LHCN-M2 (cell line): Measurements from ENCODE around the gene NYNRIN. TPM values are rescaled to one million over a fixed set of nuclear protein-coding genes. Genes with fewer than 3 reads are reported as not detected.
"Not testable (repeated sequence)": the region's sequence is repeated elsewhere in the genome, so short reads cannot be mapped to it uniquely, and the experiment has no call there.

Experiments
- DNase-seq: peaks from one replicate; pipeline ENCODE4 v3.0.0-alpha.2; 2012; ENCODE audit warnings: low read depth
- polyA plus RNA-seq: library from polyadenylated mRNA; unstranded; fragments of >200 nt; gene quantifications from one replicate; pipeline ENCODE4 v1.2.1, GENCODE V29; 2012; ENCODE audit warnings: missing spikeins
- total RNA-seq: library from RNA; depleted of rRNA; stranded (reverse); fragments of >200 nt; gene quantifications from 2 replicates; pipeline ENCODE4 v1.2.3, GENCODE V29; 2014; rRNA removed

Gene NYNRIN
- total RNA-seq: 0.06 TPM in 2 replicates
- polyA plus RNA-seq: 0.23 TPM

DNA sequence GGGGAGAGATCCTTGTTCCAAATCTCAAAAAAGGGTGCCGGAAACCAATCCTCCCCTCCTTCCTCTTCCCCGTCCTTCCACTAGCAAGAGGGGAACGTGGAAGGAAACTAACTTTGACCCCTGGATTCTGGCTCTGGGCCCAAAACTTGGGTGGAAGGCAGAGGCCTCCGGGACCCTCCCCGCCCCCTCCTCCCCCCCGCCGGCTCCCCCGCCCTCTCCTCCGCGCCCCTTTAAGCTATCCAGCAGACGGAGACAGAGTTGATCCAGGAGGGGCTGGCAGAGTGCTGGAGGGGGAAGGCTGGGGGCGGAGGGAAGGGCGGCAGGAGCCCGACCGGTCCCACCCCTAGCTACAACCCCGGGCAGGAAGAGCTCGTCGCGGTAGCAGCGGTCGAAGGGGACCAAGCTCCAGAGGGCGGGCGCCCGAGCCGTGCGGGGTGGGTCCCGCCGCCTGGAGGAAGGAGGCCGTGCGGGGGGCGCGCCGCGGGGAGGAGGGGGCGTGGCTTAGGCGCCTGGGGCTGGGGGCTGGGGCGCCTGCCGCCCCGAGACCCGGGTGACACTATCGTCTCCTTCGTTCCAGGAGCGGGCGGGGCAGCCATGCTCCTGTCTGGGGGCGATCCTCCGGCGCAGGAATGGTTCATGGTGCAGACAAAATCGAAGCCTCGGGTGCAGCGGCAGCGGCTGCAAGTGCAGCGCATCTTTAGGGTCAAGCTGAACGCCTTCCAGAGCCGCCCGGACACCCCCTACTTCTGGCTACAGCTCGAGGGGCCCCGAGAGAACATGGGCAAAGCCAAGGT lies at the start of gene NYNRIN:
Gene NYNRIN (plus strand): TSS at position 351 of the 794 bp plus-strand sequence. CDS start 244 bp downstream, at position 595.
- DNase-seq: no peak

DNA sequence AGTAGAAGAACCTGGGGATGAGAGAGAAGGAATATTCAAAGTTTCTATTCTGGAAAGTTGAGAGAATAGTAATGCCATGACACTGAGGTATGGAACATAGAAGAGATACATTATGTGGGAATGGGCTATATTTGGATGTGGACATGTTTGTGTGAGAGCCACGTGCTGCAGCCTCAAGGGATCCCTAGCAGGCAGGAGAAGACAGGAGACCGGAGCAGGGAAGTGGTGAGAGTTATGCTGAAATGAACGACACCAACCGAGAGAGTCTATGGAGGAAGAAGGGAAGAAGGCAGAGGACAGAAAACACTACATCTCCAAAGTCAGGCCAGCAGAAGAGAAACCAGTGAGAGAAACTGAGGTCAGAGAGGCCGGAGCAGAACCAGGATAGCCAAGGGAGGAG lies 49.1 kb upstream of the NYNRIN start:
- no peak for DNase-seq

DNA sequence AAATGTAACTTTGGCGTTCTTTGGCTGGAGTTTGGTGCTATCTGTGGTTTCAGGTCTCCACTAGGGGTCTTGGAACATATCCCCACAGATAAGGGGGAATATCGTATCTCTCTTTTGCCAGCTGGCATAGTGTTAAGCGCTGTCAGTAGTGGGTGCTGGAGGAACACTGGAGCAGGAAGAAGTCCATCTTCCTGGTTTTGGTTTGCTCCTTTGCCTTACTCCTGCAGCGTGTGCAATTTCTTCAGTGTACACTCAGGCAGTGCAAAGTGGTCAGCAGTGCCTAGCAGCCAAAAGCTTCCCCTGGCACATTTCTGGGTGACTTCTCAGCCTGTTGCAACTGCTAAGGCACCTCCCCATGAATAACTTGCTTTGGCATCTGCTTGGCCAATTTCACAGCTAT lies 47.3 kb upstream of the NYNRIN start:
- DNase-seq: peak; percentile 50

DNA sequence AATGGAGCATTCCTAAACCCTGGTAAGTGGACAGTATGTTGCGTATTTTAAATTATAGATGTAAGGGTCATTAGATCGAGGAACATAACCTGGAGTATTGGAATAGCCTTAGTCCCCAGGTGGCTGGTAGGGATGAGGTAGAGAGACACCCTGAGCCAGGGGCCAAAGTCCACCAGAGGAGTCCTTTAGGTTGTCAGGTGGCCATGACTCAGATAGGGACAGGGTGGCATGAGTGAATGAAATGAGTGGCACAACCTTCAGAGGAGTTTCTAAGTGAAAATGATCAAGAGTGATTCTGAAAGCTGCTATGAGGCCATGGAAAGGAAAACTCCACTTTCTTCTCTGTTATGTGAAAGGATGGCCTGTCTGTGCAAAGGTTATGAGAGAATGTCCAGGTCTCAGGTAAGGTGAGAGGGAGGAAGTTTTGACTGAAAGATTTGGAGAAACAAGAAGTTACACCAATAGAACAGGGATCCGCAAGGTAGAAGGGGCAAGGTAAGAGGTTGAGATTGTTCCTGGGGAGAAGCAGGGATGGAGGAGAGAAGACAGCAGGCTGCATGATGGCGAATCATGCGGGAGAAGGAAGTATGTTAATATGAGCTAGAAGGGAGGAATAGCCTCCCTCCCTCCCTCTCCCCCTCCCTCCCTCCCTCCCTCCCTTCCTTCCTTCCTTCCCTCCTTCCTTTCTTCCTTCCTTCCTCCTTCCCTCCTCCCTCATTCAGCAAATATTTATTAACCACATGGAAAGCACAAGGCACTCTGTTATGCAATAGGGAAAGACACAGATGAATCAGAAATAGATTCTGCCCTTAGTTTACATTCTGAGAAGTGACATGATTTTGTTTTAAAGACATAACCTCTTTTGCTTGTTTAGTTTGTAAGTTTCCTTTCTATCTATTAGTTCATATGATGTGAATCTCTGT lies 45.0 kb upstream of the NYNRIN start:
- peak; percentile 47 for DNase-seq

DNA sequence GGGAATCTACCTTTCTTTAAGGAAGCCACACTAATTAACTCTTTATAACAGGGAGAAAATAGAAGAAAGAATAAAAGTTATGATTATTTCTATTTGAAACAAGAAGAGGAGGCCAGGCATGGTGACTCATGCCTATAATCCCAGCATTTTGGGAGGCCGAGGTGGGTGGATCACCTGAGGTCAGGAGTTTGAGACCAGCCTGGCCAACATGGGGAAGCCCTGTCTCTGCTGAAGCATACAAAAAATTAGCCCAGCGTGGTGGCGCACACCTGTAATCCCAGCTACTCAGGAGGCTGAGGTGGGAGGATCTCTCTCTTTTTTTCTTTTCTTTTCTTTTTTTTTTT lies 44.3 kb upstream of the NYNRIN start:
- DNase-seq: not testable (repeated sequence)

DNA sequence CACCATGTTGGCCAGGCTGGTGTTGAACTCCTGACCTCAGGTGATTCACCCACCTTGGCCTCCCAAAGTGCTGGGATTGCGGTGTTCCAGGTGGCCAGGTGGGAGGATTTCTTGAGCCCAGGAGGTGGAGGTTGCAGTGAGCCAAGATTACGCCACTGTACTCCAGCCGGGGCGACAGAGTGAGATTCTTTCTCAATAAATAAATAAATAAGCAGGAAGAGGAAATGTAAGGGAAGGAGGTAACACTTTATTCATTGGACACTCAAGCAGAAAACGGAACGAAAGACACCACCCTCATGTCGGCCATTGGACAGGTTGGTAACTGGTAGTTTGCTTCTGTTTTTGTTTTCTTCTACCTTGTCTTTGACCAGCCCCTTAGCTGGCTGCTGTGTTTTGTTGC lies 43.8 kb upstream of the NYNRIN start:
- no peak for DNase-seq

DNA sequence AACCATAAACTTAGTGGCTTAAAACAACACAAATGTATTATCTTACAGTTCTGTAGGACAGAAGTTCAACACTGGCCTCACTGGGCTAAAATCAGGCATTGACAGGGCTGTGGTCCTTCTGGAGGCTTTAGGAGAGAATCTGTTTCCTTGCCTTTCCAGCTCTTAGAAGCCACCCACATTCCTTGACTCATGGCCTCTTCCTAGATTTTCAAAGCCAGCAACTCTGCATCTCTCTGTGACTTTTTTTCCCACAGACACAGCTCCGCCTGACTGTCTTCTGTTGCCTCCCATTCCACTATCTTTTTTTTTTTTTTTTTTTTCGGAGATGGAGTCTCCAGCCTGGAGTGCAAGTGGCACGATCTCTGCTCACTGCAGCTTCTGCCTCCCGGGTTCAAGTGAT lies 42.6 kb upstream of the NYNRIN start:
- DNase-seq: no peak

DNA sequence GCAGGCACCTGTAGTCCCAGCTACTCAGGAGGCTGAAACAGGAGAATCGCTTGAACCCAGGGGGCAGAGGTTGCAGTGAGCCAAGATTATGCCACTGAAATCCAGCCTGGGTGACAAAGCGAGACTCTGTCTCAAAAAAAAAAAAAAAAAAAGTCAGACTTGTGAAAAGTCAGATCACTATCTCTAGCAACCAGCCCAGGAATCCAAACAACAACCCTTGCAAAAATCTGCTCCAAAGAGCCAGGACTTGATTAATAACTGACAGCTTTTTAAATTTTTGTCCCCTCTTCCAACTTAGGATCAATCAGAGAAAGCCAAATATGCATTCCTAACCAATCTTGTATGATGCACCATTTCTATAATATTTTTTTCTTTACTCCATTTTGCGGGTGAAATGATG lies 38.5 kb upstream of the NYNRIN start:
- no peak for DNase-seq

DNA sequence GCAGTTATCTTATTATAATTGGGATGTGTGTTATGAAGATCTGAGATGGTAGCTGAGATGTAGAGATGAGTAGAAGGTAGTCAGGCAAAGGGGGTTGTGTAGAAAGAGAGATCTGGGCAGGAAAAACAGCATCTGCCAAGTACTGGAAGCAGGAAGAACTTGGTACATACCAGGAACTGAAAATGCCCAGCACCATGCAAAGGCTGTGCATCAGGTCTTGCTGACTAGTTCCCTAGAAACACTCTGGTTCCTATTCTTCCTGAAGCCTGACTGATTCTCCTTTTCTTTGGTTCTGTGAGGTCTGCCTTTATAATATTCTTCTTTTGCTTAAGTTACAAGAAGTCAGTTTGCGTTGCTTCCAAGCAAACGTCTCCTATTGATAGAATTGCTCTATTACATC lies 37.5 kb upstream of the NYNRIN start:
- no peak for DNase-seq

DNA sequence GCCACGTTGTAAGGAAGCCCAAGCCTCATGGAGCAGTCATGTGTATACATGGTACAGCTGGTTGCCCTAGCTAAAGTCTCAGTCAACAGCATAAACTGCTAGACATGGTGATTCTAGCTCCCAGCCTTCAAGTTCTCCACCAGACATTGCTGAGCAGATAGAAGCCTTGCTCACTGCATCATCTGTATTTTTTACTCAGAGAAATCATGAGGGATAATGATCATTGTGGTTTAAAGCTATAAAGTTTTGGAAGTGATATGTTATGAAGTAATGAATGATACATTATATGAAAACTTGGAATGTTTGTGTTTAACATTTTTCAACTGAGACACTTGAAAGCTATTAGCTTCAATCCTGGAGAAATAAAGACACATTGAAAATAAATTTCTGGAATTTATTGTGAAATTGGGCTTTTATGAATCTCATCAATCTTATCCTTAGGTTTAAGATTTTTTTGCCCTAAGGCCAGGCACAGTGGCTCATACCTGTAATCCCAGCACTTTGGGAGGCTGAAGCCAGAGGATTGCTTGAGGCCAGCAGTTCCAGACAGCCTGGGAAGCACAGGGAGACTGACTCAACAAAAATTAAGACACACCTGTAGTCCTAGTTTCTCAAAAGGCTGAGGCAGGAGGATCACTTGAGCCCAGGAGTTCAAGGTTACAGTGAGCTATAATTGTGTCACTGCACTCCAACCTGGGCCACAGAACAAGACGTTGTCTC lies 36.4 kb upstream of the NYNRIN start:
- DNase-seq: no peak

DNA sequence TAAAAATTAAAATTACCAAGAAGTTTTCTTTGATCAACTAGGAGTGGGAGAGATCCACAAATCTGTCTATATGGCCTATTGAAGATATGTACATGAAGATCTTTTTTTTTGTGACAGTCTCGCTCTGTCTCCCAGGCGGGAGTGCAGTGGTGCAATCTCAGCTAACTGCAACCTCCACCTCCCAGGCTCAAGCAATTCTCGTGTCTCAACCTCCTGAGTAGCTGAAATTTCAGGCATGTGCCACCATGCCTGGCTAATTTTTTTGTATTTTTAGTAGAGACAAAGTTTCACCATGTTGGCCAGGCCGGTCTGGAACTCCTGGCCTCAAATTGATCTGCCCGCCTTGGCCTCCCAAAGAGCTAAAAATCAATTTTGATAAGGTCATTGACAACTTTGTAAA lies 35.4 kb upstream of the NYNRIN start:
- no peak for DNase-seq

DNA sequence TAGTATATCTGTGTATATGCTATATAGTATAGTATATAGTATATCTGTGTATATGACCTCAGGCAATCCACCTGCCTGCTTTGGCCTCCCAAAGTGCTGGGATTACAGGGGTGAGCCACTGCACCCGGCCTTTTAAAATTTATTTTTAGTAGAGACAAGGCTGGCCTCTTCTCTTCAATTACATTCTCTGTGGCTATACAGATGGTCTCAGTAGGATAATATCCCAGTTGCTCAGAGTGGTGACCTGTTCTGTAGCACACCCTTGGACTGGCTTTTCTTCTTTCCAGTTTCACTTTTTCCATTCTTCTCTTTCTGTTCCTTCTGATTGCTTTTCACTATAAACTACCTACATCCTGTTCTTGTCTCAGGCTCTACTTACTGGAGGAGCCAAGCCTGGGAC lies 34.0 kb upstream of the NYNRIN start:
- no peak for DNase-seq

DNA sequence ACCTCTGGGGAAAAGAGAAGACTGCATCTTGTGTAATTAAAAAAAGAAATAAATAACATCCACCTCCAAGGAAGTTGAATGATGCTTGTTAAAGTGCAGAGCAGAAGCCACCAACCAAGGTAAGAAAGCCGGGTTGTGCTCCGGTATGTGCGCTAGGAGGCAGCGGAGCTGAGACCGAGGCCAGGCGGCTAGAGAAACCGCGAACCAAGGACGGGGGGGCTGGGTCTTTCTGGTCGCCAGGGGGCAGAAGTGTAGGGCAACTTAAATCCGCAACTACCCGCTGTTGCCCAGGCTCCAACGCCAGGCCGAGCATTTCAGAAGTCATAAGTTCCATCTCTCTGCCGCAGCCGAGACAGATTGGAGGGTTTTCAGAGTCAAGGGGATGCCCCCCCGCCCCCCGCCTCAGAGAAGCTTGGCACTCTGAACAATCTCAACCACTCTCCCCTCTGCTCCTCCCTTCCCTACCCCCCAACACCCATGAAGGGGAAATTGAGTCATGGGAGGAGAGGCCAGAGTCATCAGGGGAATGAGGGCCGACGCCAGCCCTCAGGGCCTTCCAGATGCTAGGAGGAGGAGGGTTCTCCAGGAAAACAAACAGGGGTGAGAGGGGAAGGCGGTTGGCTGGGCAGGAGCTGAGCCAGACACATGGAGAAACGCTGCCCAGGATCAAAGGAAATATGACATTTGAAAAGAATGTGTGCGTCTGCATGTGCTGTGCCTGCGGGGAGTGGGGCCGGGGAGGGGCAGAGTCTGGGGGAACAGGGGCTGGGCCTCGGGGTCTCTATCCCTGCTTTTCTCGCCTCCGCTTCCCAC lies 33.0 kb upstream of the NYNRIN start:
- DNase-seq: peak; percentile 83

DNA sequence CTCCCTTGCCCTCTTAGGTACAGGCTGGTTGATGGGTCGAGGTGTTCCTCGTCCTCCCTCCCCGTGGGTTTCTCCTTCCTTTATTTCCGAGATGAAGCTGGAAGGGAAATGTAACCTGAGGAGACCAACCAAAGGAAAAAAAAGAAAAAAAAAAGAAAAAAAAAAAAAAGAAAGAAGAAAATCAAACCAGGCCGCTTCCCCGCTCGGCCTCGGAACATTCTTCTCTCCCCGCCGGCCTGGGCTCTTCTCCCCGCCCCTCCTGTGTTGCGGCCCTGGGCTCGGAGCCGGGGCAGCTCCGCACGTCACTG lies 32.4 kb upstream of the NYNRIN start:
- DNase-seq: no peak

DNA sequence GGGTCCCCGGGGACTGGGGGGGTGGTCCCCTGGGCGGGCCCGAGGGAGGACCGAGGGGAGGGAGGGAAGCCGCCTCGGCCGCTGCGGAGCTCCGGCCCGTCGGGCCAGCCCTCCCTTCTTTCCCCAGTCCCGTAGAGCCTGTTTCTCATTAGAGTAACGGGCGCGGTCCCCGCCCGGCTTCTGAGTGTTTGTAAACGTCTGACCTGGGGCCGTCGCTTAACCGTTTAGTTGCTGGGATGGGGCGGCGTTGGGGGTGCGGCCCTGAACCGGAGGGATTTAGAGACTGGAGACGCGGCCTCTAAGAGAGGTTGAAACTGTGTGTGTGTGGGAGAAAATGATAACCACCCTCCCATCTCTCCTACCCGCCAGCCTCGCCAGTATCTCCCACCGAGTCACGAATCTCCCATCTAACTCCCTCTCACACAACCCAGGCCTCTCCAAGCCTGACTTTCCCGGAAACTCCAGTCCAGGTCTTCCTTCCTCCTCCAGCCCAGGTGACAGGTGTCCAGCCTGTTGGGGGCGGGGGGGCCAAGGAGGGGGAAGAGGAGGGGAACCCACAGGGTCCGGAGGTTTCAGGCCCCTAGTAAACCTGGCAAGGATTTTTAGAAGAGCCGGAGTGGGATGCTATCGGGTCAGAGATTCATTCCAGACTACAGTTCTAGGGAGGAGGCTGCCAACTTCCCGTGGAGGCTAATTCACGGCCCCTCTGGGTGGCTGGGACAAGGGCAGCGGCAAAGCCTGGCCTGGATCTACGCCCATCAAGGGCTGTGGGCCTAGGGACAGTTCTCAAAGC lies 31.9 kb upstream of the NYNRIN start:
- DNase-seq: peak; percentile 89

DNA sequence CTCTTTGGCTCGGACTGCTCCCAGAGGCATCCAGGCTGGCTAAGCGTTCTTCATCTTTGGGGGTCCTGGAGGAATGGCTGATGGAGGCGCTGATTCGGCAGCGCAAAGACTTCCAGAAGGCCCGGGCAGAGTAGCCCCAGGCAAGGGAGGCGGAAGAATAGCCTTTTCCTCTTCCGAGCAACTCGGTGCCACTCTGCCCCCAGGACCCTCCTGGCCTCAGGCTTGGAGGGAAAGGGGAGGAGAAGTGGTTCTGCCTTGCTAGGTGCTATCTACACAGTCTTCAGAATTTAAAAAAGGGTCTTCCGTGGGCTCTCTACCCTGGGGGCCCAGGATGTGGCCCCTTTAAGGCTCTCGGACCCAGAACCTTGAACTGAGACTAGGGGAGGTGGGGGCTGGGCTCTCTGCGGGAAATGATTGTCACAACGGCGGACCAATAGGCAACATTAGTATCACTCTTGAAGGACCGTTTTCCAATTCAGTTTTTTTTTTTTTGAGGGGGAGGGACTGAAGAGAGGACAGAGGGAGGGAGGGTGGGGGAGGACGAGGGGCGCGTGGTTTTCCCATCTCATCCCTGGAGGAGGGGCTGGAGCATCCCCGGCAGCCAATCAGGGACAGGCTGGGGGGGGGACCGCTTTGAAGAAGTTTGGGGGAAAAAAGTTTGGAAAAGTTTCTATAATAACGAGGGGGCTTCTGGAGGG lies 31.1 kb upstream of the NYNRIN start, which contains the start of gene NFATC4:
Gene NFATC4 (plus strand): TSS at position 671 of the 698 bp plus-strand sequence. CDS start 157 bp downstream, outside the sequence.
- peak; percentile 91 for DNase-seq

DNA sequence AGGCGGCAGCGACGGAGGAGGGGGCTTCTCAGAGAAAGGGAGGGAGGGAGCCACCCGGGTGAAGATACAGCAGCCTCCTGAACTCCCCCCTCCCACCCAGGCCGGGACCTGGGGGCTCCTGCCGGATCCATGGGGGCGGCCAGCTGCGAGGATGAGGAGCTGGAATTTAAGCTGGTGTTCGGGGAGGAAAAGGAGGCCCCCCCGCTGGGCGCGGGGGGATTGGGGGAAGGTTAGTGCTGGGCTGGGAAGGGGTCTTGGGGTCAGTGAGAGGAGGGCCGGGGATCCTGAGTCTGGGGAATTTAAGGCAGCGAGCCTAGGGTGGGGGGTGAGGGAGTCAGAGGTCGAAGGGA lies 30.6 kb upstream of the NYNRIN start:
- DNase-seq: no peak

DNA sequence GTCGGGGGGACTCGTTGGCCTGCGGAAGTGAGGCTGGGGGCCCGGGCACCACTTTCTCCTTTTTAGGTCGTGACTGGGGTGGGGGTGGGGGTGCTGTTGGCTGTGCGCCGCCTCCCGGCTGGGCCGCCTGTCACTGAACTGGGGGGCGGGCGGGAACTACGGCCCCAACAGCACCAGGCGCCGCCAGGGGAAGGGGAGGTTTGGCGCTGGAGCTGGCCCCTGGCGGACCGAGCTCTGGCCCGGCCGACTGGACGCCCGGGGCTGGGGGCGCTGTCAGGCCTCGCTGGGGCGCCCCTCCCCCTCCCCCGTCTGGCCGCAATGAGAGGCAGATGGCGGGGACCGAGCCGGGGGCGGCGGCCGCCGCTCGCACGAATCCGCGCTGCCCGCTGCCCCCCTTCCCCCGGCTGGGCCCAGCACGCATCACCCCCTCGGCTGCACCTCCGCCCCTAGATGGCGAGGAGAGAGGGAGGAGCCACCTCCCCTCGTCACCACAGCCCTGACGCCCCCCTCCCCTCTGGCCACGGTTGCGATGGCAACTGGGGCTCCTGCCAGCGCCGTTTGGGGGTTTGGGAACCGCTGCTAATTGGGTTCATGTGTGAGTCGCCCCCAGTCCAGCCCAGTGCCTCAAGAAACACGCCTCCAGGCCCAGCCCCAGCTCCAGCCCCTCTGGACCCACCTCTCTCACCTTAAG lies 30.1 kb upstream of the NYNRIN start:
- peak; percentile 31 for DNase-seq

DNA sequence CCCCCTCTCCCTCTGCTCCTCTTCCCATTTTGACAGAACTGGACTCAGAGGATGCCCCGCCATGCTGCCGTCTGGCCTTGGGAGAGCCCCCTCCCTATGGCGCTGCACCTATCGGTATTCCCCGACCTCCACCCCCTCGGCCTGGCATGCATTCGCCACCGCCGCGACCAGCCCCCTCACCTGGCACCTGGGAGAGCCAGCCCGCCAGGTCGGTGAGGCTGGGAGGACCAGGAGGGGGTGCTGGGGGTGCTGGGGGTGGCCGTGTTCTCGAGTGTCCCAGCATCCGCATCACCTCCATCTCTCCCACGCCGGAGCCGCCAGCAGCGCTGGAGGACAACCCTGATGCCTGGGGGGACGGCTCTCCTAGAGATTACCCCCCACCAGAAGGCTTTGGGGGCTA lies 29.3 kb upstream of the NYNRIN start:
- DNase-seq: no peak
